Measurements from ENCODE around the gene PRKCE. TPM values are rescaled to one million over a fixed set of nuclear protein-coding genes. Genes with fewer than 3 reads are reported as not detected.
A peak's percentile ranks its signal among the peaks of the same experiment; 100 is the strongest.

The PRKCE gene
- total RNA-seq, 1 donor from 2014 or later = 12.0 TPM

DNA sequence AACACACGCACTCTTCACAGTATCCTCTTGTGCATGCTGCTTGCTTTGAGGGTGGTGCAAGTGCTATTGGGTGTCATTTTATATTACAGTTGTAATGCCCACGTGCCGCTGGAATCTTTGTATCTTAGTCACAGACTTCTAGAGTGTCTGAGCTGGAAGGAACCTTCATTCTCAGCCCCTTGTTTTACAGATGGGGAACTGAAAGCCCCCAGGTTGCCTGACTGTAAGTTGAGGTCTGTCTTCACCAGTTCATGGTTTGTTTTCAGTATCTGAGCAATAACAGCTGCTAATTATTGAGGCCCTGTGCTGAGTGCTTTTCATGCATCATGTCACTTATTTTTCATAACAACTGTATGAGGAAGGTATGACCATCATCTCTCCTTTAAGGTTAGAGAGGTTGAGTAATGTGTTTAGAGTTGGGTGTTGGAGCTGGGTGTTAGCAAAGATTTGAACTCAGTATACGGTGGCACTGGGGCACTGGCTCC lies 77.0 kb downstream of the PRKCE start:
- no peak for DNase-seq (ENCODE audit: low spot score)
- H3K4me1 Mint-ChIP-seq (ENCODE audit: low read depth) = peaks cover 3% of the 10 kb centered on the region
- H3K9me3 Mint-ChIP-seq (ENCODE audit: low read depth) = no peaks in the 10 kb centered on the region
- no peak overlapping the region for H3K4me3 Mint-ChIP-seq (ENCODE audit: unreplicated experiment)
- H3K27me3 Mint-ChIP-seq (ENCODE audit: low read depth) = no peaks in the 10 kb centered on the region
- H3K27ac Mint-ChIP-seq (ENCODE audit: unreplicated experiment) = no peak overlapping the region
- TF ChIP-seq, protein P1, sequence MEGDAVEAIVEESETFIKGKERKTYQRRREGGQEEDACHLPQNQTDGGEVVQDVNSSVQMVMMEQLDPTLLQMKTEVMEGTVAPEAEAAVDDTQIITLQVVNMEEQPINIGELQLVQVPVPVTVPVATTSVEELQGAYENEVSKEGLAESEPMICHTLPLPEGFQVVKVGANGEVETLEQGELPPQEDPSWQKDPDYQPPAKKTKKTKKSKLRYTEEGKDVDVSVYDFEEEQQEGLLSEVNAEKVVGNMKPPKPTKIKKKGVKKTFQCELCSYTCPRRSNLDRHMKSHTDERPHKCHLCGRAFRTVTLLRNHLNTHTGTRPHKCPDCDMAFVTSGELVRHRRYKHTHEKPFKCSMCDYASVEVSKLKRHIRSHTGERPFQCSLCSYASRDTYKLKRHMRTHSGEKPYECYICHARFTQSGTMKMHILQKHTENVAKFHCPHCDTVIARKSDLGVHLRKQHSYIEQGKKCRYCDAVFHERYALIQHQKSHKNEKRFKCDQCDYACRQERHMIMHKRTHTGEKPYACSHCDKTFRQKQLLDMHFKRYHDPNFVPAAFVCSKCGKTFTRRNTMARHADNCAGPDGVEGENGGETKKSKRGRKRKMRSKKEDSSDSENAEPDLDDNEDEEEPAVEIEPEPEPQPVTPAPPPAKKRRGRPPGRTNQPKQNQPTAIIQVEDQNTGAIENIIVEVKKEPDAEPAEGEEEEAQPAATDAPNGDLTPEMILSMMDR (IDR thresholded peaks at IDR 0.05) = no peak
- no peaks in the 10 kb centered on the region for H3K36me3 Mint-ChIP-seq (ENCODE audit: low read depth)

- Mint-ChIP-seq H3K4me3 (ENCODE audit: unreplicated experiment) (no peak overlapping the region), H3K27ac (ENCODE audit: unreplicated experiment) (no peak overlapping the region), H3K4me1 (ENCODE audit: low read depth) (peaks cover 3% of the 10 kb centered on the region), H3K9me3 (ENCODE audit: low read depth) (no peaks in the 10 kb centered on the region), H3K36me3 (ENCODE audit: low read depth) (no peaks in the 10 kb centered on the region), H3K27me3 (ENCODE audit: low read depth) (no peaks in the 10 kb centered on the region)
- TF ChIP-seq, protein P1 (IDR thresholded peaks at IDR 0.05) = peak; percentile 25
- DNase-seq (ENCODE audit: low spot score) = no peak
Measured at GRCh38 chr2:45729753-45730512, 78.5 kb downstream of the PRKCE start.

DNA sequence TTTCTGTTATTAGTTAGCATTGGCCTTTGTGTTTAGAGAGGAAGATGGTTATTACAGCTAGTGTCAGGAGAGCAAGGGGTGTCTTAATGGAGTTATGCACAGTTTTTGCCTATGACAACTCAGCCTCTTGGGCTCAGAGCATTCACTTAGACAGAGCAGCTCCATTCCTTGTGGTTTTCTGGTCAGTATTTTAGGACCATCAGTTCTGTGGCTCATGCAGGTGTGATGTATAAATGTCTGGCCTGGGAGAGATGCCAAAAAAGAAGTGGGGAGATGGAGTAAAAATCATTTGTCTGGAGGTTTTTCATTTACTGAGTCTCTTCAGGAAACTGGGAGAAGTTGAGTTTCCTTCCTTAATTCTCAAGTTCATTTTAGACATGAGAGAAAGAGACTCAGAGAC lies 79.7 kb downstream of the PRKCE start:
- Mint-ChIP-seq H3K4me1 (ENCODE audit: low read depth) (peaks cover 3% of the 10 kb centered on the region), H3K36me3 (ENCODE audit: low read depth) (no peaks in the 10 kb centered on the region), H3K4me3 (ENCODE audit: unreplicated experiment) (no peak overlapping the region), H3K27me3 (ENCODE audit: low read depth) (no peaks in the 10 kb centered on the region), H3K27ac (ENCODE audit: unreplicated experiment) (no peak overlapping the region), H3K9me3 (ENCODE audit: low read depth) (no peaks in the 10 kb centered on the region)
- no peak for DNase-seq (ENCODE audit: low spot score)
- TF ChIP-seq, protein P1 (IDR thresholded peaks at IDR 0.05) = no peak

GRCh38 chr2:45732436-45732835 lies 81.0 kb downstream of the PRKCE start:
- no peak overlapping the region for H3K4me3 Mint-ChIP-seq (ENCODE audit: unreplicated experiment)
- DNase-seq (ENCODE audit: low spot score) = no peak
- no peak overlapping the region for H3K27ac Mint-ChIP-seq (ENCODE audit: unreplicated experiment)
- H3K36me3 Mint-ChIP-seq (ENCODE audit: low read depth) = no peaks in the 10 kb centered on the region
- peaks cover 3% of the 10 kb centered on the region for H3K4me1 Mint-ChIP-seq (ENCODE audit: low read depth)
- H3K9me3 Mint-ChIP-seq (ENCODE audit: low read depth) = no peaks in the 10 kb centered on the region
- TF ChIP-seq, protein P1 (IDR thresholded peaks at IDR 0.05) = no peak
- H3K27me3 Mint-ChIP-seq (ENCODE audit: low read depth) = no peaks in the 10 kb centered on the region

DNA sequence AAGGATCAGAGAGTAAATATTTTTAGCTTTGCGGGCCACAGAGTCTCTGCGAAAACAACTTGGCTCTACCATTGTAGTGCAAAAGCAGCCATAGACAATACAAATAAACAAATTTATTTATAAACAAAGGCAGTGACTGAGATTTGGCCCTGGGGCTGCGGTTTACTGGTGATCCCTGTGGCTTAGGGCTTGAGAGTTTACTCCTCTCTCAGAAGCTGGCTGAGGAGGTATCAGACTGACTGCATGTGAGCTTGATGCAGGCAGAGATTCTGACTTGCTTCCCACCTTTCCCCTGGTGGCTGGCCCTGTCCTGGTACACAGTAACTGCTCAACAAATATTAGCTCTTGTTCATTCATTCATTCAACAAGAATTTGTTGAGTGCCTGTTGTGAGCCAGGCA lies 81.5 kb downstream of the PRKCE start:
- Mint-ChIP-seq H3K4me1 (ENCODE audit: low read depth) (peaks cover 3% of the 10 kb centered on the region), H3K4me3 (ENCODE audit: unreplicated experiment) (no peak overlapping the region), H3K27ac (ENCODE audit: unreplicated experiment) (no peak overlapping the region), H3K9me3 (ENCODE audit: low read depth) (no peaks in the 10 kb centered on the region), H3K36me3 (ENCODE audit: low read depth) (no peaks in the 10 kb centered on the region), H3K27me3 (ENCODE audit: low read depth) (no peaks in the 10 kb centered on the region)
- TF ChIP-seq, protein P1 (IDR thresholded peaks at IDR 0.05) = no peak
- no peak for DNase-seq (ENCODE audit: low spot score)
